GM18502 (cell line): ENCODE data around the gene PGAM5.

ENCODE experiments used
- ATAC-seq: cut with Tn5 transposase; IDR thresholded peaks from one replicate; pipeline ENCODE4 v1.9.1; 2021; ENCODE audit warnings: mild to moderate bottlenecking; ENCODE audit not compliant: unreplicated experiment, poor library complexity

PGAM5 gene

GRCh38 chr12:132719141-132719953 is 8.7 kb downstream of the PGAM5 start:
- ATAC-seq = no peak

DNA sequence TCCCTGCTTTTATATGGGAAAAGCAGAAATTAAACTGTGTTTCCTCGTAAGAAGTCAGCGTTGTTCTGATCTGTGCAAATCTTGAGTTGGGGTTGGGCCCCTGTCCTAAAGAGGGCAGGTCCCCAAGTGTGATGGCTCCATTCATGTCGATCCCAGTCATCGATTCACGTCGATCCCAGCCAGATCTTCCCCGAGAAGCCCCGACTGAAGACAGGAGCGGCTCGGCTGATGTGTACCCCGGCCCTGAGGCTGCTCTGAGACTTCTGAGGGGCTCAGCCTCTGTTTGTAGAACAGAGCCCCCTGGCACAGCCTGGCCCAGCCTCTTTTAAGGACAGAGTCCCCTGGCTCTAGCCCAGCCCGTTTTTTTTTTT is 9.3 kb downstream of the PGAM5 start:
- no peak for ATAC-seq

DNA sequence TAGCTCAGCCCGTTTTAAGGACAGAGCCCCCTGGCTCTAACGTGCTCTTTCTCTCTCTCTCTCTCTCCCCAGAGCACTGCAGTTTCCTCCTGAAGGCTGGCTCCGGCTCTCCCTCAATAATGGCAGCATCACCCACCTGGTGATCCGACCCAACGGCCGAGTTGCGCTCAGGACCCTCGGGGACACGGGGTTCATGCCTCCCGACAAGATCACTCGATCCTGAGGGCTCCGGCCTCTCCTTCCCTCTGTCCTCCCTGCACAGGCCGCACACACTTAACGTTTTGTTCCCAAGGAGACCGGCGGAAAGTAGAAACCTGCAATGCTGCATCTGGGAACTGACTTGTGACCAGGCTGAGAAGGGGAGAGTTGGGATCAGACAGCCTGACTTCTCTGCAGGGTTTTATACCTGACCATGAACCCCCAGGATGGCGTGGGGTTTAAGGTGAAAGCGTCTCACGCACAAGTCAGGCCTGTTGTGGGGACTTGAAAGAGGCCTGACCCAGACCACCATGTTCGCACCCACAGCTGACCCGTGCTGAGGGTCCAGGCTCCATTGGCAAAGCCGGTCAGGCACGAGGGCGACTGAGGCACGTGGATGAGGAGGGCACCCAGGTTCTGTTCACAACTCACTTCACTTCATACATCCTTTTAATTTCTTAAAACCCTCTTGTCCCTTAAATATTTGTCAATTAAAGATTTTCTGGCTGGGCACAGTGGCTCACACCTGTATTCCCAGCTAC is 10.1 kb downstream of the PGAM5 start:
- ATAC-seq = no peak

DNA sequence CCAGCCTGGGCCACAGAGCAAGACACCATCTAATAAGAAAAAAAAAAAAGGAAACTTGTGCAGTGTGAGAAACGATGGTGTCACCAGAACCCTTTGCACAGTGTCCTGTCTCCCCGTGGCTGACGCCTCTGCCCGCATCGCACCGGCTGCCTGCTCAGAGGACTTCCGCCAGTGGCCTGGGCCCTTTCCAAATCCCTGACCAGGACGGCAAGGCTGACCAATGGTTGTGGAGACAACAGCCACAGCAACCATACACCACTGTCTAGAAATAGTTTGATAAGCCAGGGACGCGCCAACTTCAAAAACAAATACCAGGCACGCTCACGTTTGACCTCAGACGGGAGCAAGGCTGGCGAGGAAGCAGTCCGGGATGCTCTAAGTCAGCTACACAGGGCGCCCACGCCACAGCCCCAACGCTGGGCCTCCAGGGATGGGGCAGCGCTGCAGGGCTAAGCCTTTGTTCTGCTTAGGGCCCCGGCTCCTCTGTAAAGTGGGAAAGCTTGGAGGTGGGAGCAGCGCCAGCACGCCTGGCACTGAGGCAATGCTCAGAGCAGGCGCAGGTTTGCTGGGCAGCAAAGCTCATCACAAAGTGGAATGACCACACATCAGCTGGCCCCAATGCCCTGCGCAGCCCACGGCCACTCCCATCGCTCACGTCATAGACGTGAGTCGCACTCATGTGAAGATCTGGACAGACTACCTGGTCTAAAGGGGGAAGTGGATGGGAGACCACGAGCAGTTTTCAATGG is 12.5 kb downstream of the PGAM5 start:
- no peak for ATAC-seq

DNA sequence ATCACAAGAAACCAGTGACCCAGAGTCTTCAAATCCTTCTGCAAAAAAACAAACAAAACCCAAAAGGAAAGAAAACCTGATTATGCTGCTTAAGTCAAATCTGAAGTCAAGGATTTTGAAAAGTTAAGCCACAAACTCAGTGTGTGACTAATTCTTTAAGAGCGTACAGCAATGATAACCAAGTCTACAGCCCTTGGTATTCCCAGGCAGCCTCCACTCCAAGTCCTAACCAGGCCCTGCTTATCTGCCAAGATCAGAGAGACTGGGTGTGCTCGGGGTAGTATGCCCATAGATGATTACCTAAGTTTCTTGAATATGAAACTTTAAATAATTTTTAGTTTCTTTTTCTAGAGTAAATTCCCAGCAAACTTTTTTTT is 13.1 kb downstream of the PGAM5 start:
- no peak for ATAC-seq

DNA sequence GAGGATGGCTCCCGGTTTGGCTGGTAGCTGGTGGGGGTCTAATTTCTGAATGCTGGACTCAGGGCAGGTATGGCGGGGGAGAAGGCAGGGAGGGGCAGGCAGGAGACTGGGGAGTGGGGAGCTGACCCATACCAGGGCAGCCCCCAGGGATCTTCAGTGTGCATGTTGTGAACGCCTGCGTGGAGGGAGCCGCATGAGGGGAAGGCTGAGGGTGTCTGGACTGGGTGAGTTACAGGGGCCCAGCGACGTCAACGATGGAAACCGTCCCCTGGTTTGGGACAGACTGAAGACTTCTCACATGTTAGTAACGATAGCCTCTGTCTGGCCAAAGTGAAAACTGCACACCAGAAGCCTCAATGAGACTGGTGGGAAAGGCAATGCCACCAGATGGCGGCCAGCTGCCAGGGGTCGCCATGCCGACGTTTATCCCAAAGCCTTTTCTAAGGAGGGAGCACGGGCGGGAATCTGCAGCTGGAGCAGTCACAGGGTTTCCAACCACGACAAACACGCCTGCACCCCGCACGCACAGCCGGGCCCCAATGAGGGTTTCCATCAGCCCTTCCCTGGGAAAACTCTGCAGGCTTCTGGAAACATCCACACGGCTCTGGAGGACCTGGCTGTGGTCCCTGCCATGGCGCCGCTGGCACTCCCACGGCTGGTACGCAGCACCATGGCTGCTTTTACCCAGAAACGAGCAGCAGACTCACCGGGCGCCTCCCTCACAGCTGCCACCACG is 14.0 kb downstream of the PGAM5 start:
- ATAC-seq = no peak

DNA sequence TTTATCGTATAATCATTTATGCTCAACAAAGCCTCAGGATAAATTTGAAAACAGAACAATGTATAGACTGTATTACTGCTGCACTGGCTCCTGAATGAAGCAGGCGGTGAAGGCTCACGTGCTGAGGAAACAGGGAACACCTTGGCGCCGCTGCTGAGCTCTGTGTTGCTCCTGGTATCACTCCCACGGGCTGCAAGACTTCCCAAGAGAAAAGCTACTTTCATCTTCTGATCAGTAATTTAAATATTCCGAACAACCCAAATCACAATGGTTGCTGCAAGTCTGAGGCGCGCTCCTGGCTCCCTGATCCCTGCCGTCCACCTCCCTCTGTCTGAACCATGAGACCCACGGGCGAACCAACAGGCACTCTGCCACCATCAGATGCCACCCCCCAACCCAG is 15.7 kb downstream of the PGAM5 start:
- no peak for ATAC-seq

DNA sequence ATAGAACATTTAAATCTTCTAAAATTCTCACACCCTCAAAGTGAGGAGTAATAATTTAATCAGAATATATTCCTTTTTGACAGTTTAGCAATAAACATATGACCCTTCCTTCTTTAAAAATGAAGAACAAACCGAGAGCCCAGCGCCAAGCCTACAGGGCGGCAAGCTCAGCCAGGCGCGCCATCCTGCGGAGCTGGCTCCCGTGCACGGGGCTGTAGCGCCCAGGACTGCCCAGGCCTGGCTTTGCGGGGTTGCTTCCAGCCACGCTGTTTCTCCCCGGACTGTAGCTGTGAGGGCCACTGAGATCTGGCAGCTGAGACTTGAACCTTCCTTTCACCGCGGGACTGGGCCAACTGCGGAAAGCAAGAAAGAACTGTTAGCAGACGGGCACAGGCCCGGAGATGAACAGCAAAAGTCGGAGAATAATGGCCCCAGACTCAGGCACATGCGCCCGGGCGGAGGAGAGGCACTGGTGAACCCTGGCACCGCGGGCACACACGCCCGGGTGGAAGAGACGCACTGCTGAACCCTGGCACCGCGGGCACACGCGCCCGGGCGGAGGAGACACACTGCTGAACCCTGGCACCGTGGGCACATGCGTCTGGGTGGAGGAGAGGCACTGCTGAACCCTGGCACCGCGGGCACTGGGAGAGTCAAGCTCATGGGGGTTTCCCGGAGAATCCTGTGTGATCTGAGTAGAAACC is 16.6 kb downstream of the PGAM5 start:
- ATAC-seq = no peak

- ATAC-seq = no peak
These were observed 17.9 kb downstream of the PGAM5 start for GRCh38 chr12:132728502-132728901.

DNA sequence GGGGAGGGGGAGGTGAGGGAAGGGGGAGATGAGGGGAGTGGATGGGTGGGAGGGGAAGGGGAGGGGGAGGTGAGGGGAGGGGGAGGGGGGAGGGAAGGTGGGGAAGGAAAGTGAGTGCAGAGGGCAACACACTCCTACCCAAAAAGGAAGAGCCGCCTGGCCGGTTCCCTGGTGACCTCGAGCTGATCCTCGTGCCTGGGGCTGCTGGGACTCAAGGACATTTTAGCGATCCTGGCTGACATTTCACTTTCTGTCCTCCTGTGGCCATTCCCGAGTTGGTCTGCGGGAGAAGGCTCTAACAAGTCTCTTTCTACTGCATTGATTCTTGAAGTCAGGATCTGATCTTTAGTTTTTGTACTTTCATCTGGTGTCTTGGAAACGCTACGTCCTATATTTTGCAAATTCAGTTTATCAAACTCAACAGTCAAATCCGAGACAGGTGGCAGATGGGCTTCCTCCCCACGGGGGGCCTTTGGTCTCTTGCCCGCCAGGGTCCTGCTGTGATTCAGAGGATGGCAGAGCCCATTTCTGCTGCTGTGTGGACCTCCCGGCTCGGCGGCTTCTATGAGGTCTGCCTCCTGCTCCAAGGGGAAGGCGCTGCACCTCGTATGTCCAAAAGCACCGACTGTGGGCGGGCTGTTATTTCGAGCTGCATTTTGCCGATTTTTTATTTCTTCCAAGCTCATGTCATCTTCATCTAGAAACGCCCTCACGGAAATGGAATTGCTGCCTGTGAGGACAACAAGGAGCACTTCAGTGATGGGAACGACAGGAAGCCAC is 19.1 kb downstream of the PGAM5 start:
- no peak for ATAC-seq

DNA sequence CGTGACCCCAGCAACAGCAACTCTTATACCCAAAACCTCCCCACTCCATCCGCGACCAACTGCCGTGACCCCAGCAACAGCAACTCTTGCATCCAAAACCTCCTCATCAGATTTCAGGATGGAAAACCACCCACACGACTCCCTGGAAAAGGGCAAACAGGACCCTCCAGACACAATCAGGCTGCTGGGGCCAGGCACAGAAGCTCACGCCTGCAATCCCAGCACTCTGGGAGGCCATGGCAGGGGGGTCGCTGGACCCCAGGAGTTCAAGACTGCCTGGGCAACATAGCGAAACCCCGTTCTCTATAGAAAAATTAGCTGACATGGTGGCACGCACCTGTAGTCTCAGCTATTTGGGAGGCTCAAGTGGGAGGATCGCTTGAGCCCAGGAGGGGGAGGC is 19.7 kb downstream of the PGAM5 start:
- ATAC-seq = no peak

GRCh38 chr12:132731574-132731973 is 20.9 kb downstream of the PGAM5 start:
- no peak for ATAC-seq

DNA sequence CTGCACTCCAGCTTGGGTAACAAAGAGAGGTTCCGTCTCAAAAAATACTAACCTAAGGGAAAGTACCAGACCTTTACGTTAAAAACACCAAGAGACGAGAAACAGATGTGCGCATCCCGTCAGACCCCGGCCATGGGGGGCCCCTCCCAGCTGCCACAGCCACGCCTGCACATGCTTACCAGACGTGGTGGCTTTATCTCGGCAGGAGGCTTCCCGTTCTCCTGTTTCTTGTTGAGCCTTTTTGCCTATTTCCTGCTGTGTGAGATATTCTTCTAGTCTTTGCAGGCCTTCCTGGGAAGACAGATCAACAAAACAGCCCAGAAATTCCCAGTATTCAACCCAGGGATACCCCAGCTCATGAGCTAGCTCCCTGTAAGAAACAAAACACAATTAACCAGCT is 23.6 kb downstream of the PGAM5 start:
- no peak for ATAC-seq

DNA sequence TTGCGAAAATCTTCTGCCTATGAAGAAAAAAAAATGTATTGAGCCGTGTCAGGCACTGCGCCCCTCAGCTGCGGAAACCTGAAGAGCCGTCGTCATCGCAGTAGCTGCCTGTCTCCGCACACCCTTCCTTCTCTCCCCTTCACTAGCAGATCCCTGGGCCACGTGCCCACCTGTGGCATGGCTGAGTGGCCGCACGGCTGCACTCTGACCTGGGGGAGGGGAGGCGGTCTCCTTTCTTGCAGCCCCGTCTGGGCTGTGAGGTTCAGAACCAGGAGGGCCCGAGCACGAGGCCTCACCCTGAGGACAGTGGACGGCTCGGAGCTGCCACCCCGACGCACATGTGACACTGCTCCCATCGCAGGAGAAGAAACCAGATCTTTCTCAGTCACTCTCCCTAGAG is 24.9 kb downstream of the PGAM5 start:
- no peak for ATAC-seq

DNA sequence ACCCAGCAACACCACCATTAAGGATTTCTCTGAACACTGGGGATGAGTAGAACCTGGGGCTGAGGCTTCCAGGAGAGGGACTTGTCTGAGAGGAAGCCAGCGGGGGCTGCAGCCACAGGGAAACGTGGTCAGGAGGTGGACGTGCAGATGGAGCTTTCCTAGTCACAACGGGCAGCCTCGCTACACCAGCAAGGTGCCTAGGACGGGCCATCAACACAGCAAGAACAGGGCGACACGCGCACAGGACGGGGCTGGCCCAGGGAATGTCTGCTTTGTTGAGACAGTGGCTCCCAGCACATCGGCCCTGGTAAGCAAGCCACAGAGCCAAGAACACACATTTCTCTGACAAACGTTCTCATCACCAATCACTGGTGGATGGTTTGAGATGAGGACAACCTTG is 25.7 kb downstream of the PGAM5 start:
- no peak for ATAC-seq

- ATAC-seq = no peak
These were observed 26.3 kb downstream of the PGAM5 start for GRCh38 chr12:132736913-132737312.

DNA sequence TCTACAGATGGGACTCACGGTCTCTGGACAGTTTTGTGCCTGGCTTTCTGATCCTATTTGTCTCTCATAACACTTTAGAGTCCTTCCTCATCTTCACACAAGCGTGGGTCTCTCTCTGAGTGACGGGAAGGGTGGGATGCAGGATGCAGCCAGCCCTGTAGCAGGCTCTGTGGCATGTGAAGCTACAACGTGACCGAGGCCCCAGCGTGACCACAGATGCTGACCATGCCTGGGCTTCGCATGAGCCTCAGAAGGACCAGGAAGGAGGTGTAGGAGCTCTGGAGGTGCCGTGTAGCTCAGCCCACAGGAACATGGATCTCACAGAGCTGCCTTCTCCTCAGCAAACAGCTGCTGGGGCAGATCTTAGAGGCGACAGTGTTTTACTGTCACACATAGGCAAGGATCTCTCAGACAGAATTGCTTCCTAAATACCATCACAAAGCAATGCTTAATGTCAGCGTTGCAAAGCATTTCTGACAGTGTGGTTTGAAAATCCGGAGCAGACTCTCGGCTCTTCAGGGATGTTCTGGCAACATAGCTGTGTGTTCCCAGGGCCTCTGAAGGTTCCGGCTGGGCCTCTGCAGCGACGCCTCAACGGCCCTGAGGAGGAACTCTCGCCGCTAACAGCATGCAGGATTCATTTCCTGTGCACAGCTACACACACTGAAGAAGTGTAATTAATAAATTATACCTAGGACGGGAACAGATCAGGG is 29.1 kb downstream of the PGAM5 start:
- ATAC-seq = no peak

GRCh38 chr12:132740313-132740646 is 29.6 kb downstream of the PGAM5 start:
- ATAC-seq = no peak

- ATAC-seq = no peak
These were observed 30.0 kb downstream of the PGAM5 start for GRCh38 chr12:132740652-132741051.
